MG63 (cell line): Measurements from ENCODE around the gene MBD4. TPM values are rescaled to one million over a fixed set of nuclear protein-coding genes. Genes with fewer than 3 reads are reported as not detected.

Experiments
- DNase-seq: peaks from one replicate; pipeline ENCODE4 v3.0.0-alpha.2; 2020
- H3K27me3 ChIP-seq: fragments of 250-450 bp; sonication (Bioruptor Pico); 2 replicates; pipeline ENCODE4 v1.5.1; 2020; ENCODE audit warnings: mild to moderate bottlenecking, moderate library complexity
- H3K36me3 ChIP-seq: fragments of 250-450 bp; sonication (Bioruptor Pico); 2 replicates; pipeline ENCODE4 v1.5.1; 2020; ENCODE audit warnings: mild to moderate bottlenecking, moderate library complexity
- H3K4me3 ChIP-seq: fragments of 250-450 bp; sonication (Bioruptor Pico); 2 replicates; pipeline ENCODE4 v1.5.1; 2020; ENCODE audit warnings: mild to moderate bottlenecking, moderate library complexity
- H3K9me3 ChIP-seq: fragments of 250-450 bp; sonication (Bioruptor Pico); 2 replicates; pipeline ENCODE4 v1.5.1; 2020; ENCODE audit warnings: mild to moderate bottlenecking, moderate library complexity
- total RNA-seq: library from RNA; depleted of rRNA; stranded (reverse); fragments of >200 nt; shearing (Covaris generic); gene quantifications from 2 replicates; pipeline ENCODE4 v1.2.3, GENCODE V29; 2014; ENCODE audit warnings: low replicate concordance

Gene MBD4
- total RNA-seq, 1 experiment from 2014 or later = 17.2 TPM

GRCh38 chr3:129473067-129473768, 33.5 kb upstream of the MBD4 start:
- no peak overlapping the region for H3K4me3 ChIP-seq
- DNase-seq = no peak
- no peaks in the 10 kb centered on the region for H3K27me3 ChIP-seq
- peaks cover 46% of the 10 kb centered on the region for H3K36me3 ChIP-seq
- H3K9me3 ChIP-seq = no peaks in the 10 kb centered on the region

- Histone ChIP-seq H3K4me3 (no peak overlapping the region), H3K27me3 (no peaks in the 10 kb centered on the region), H3K9me3 (no peaks in the 10 kb centered on the region), H3K36me3 (peaks cover 28% of the 10 kb centered on the region)
- DNase-seq = no peak
These were observed 31.1 kb upstream of the MBD4 start for GRCh38 chr3:129470861-129471260.

- H3K4me3 ChIP-seq = no peak overlapping the region
- DNase-seq = no peak
- peaks cover 28% of the 10 kb centered on the region for H3K36me3 ChIP-seq
- no peaks in the 10 kb centered on the region for H3K9me3 ChIP-seq
- no peaks in the 10 kb centered on the region for H3K27me3 ChIP-seq
These were observed 29.3 kb upstream of the MBD4 start for GRCh38 chr3:129469026-129469425.

- Histone ChIP-seq H3K9me3 (no peaks in the 10 kb centered on the region), H3K4me3 (no peak overlapping the region), H3K36me3 (peaks cover 38% of the 10 kb centered on the region), H3K27me3 (no peaks in the 10 kb centered on the region)
- no peak for DNase-seq
These were observed 28.2 kb upstream of the MBD4 start for GRCh38 chr3:129467932-129468331.

GRCh38 chr3:129463716-129464115, 24.0 kb upstream of the MBD4 start:
- H3K4me3 ChIP-seq = no peak overlapping the region
- DNase-seq = no peak
- peaks cover 20% of the 10 kb centered on the region for H3K36me3 ChIP-seq
- H3K9me3 ChIP-seq = no peaks in the 10 kb centered on the region; the same call in 1 of the 2 replicates
- H3K27me3 ChIP-seq = no peaks in the 10 kb centered on the region

- no peaks in the 10 kb centered on the region for H3K27me3 ChIP-seq
- peaks cover 20% of the 10 kb centered on the region for H3K36me3 ChIP-seq
- no peak overlapping the region for H3K4me3 ChIP-seq
- no peaks in the 10 kb centered on the region; the same call in 1 of the 2 replicates for H3K9me3 ChIP-seq
- DNase-seq = no peak
These were observed 23.3 kb upstream of the MBD4 start for GRCh38 chr3:129463094-129463493.

- Histone ChIP-seq H3K27me3 (no peaks in the 10 kb centered on the region), H3K9me3 (no peaks in the 10 kb centered on the region; the same call in 1 of the 2 replicates), H3K36me3 (peaks cover 20% of the 10 kb centered on the region), H3K4me3 (no peak overlapping the region)
- DNase-seq = no peak
These were observed 22.7 kb upstream of the MBD4 start for GRCh38 chr3:129462361-129462968.

GRCh38 chr3:129461461-129462146, 21.9 kb upstream of the MBD4 start:
- Histone ChIP-seq H3K4me3 (no peak overlapping the region), H3K36me3 (peaks cover 20% of the 10 kb centered on the region), H3K9me3 (no peaks in the 10 kb centered on the region; the same call in 1 of the 2 replicates), H3K27me3 (no peaks in the 10 kb centered on the region)
- no peak for DNase-seq

GRCh38 chr3:129461022-129461421, 21.3 kb upstream of the MBD4 start:
- Histone ChIP-seq H3K36me3 (peaks cover 25% of the 10 kb centered on the region), H3K9me3 (no peaks in the 10 kb centered on the region; the same call in 1 of the 2 replicates), H3K27me3 (no peaks in the 10 kb centered on the region), H3K4me3 (no peak overlapping the region)
- DNase-seq = no peak

- Histone ChIP-seq H3K9me3 (no peaks in the 10 kb centered on the region; the same call in 1 of the 2 replicates), H3K4me3 (no peak overlapping the region), H3K27me3 (no peaks in the 10 kb centered on the region), H3K36me3 (peaks cover 29% of the 10 kb centered on the region)
- no peak for DNase-seq
These were observed 20.8 kb upstream of the MBD4 start for GRCh38 chr3:129460572-129460971.

GRCh38 chr3:129460155-129460554, 20.4 kb upstream of the MBD4 start:
- Histone ChIP-seq H3K9me3 (no peaks in the 10 kb centered on the region; the same call in 1 of the 2 replicates), H3K4me3 (no peak overlapping the region), H3K27me3 (no peaks in the 10 kb centered on the region), H3K36me3 (peaks cover 33% of the 10 kb centered on the region)
- no peak for DNase-seq

- Histone ChIP-seq H3K4me3 (no peak overlapping the region), H3K9me3 (no peaks in the 10 kb centered on the region), H3K27me3 (no peaks in the 10 kb centered on the region), H3K36me3 (peaks cover 48% of the 10 kb centered on the region)
- DNase-seq = no peak
These were observed 14.0 kb upstream of the MBD4 start for GRCh38 chr3:129453732-129454131.

- no peak for DNase-seq
- H3K4me3 ChIP-seq = no peak overlapping the region
- peaks cover 37% of the 10 kb centered on the region for H3K36me3 ChIP-seq
These were observed 9.7 kb upstream of the MBD4 start for GRCh38 chr3:129449279-129450115.

GRCh38 chr3:129448186-129448895, 8.6 kb upstream of the MBD4 start:
- H3K27me3 ChIP-seq = no peaks in the 10 kb centered on the region
- H3K36me3 ChIP-seq = peaks cover 34% of the 10 kb centered on the region
- no peak overlapping the region for H3K4me3 ChIP-seq
- H3K9me3 ChIP-seq = no peaks in the 10 kb centered on the region
- no peak for DNase-seq

More at GRCh38 chr3:129449279-129450115, 9.7 kb upstream of the MBD4 start:
- H3K9me3 ChIP-seq = no peaks in the 10 kb centered on the region
- no peaks in the 10 kb centered on the region for H3K27me3 ChIP-seq

- no peaks in the 10 kb centered on the region for H3K27me3 ChIP-seq
- H3K9me3 ChIP-seq = no peaks in the 10 kb centered on the region
- peaks cover 21% of the 10 kb centered on the region for H3K36me3 ChIP-seq
- H3K4me3 ChIP-seq = no peak overlapping the region
- DNase-seq = no peak
These were observed 7.2 kb upstream of the MBD4 start for GRCh38 chr3:129446926-129447325.

GRCh38 chr3:129445471-129445870, 5.7 kb upstream of the MBD4 start:
- Histone ChIP-seq H3K4me3 (no peak overlapping the region), H3K36me3 (peaks cover 14% of the 10 kb centered on the region), H3K27me3 (no peaks in the 10 kb centered on the region), H3K9me3 (no peaks in the 10 kb centered on the region)
- DNase-seq = no peak
